ENCODE measurements around the gene TM9SF2.

DNA sequence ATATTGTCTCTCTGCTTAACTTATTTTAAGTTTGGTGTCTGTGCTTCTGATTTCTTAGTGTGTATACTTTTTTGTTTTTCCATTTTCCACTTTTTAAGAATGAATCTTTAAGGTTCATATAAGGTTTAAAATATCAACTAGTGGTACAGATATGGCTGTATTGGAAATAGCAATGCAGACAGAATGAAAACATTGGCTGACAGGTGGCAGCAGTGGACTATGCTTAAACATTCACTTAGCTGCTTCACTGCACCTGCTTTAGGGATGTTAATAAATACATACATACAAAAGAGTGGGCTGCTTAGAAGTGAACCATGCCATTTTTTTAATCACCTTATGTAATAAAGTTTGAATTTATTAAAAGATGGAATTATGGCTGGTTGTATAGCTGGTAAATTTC lies 27.3 kb downstream of the TM9SF2 start:
- TF ChIP-seq, protein P1, sequence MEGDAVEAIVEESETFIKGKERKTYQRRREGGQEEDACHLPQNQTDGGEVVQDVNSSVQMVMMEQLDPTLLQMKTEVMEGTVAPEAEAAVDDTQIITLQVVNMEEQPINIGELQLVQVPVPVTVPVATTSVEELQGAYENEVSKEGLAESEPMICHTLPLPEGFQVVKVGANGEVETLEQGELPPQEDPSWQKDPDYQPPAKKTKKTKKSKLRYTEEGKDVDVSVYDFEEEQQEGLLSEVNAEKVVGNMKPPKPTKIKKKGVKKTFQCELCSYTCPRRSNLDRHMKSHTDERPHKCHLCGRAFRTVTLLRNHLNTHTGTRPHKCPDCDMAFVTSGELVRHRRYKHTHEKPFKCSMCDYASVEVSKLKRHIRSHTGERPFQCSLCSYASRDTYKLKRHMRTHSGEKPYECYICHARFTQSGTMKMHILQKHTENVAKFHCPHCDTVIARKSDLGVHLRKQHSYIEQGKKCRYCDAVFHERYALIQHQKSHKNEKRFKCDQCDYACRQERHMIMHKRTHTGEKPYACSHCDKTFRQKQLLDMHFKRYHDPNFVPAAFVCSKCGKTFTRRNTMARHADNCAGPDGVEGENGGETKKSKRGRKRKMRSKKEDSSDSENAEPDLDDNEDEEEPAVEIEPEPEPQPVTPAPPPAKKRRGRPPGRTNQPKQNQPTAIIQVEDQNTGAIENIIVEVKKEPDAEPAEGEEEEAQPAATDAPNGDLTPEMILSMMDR (IDR thresholded peaks at IDR 0.05) = no peak
- TF ChIP-seq, protein P2, sequence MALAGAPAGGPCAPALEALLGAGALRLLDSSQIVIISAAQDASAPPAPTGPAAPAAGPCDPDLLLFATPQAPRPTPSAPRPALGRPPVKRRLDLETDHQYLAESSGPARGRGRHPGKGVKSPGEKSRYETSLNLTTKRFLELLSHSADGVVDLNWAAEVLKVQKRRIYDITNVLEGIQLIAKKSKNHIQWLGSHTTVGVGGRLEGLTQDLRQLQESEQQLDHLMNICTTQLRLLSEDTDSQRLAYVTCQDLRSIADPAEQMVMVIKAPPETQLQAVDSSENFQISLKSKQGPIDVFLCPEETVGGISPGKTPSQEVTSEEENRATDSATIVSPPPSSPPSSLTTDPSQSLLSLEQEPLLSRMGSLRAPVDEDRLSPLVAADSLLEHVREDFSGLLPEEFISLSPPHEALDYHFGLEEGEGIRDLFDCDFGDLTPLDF (CRISPR knock-in tag; IDR thresholded peaks at IDR 0.05) = no peak
- TF ChIP-seq, protein P3, sequence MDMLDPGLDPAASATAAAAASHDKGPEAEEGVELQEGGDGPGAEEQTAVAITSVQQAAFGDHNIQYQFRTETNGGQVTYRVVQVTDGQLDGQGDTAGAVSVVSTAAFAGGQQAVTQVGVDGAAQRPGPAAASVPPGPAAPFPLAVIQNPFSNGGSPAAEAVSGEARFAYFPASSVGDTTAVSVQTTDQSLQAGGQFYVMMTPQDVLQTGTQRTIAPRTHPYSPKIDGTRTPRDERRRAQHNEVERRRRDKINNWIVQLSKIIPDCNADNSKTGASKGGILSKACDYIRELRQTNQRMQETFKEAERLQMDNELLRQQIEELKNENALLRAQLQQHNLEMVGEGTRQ (CRISPR knock-in tag; IDR thresholded peaks at IDR 0.05) = no peak
- TF ChIP-seq TCF7 (CRISPR knock-in tag; IDR thresholded peaks at IDR 0.05; ENCODE audit: low read depth) = no peak

All from WTC11 (cell line).